ENCODE data around the gene TBX5. TPM values are rescaled to one million over a fixed set of nuclear protein-coding genes. Genes with fewer than 3 reads are reported as not detected.
A peak's percentile ranks its signal among the peaks of the same experiment; 100 is the strongest.

The TBX5 gene
- total and polyA plus RNA-seq, 2 donors (not counting 1 experiment from before 2014, with no cell fraction given) = not detected

- no peaks in the 10 kb centered on the region for H3K36me3 ChIP-seq (replicated peaks in 1 of 2; ENCODE audit: control extremely low read depth in 1 of 2, control insufficient read depth in 1 of 2, extremely low read depth in 1 of 2, insufficient read depth in 2 of 2, low read length in 1 of 2)
- ChIA-PET CTCF (no interaction called here), POLR2A (no interaction called here)
- H3K27me3 ChIP-seq (replicated peaks in 1 of 4; ENCODE audit: control extremely low read depth in 1 of 4, control insufficient read depth in 3 of 4, insufficient read depth in 4 of 4, low read length in 3 of 4) = peaks cover 0 to 74% (median 40%) of the 10 kb centered on the region in 4 experiments
- DNase-seq = peak; percentile 15
- no peak overlapping the region for H2AFZ ChIP-seq (ENCODE audit: insufficient read depth, low read depth, low read length, poor library complexity, severe bottlenecking)
- H3K4me2 ChIP-seq (replicated peaks; ENCODE audit: low read depth, low read length, poor library complexity, severe bottlenecking) = no peak overlapping the region
- Mint-ChIP-seq H3K9me3 (ENCODE audit: insufficient read depth) (no peaks in the 10 kb centered on the region), H3K4me1 (no peaks in the 10 kb centered on the region), H3K27ac (no peak overlapping the region), H3K4me3 (no peak overlapping the region), H3K27me3 (peaks cover 81% of the 10 kb centered on the region)
- no peak for ATAC-seq (ENCODE audit: low read depth)
- H3K27ac ChIP-seq (ENCODE audit: low read length in 2 of 2) = no peak overlapping the region
- H3K4me1 ChIP-seq (ENCODE audit: control insufficient read depth in 2 of 2, insufficient read depth in 2 of 2, low read length in 2 of 2) = no peaks in the 10 kb centered on the region
- no peaks in the 10 kb centered on the region for H4K20me1 ChIP-seq (ENCODE audit: control insufficient read depth, insufficient read depth, low read length, poor library complexity, severe bottlenecking)
- no peaks in the 10 kb centered on the region for H3K79me2 ChIP-seq (ENCODE audit: control insufficient read depth, insufficient read depth, low read length)
- WGBS (ENCODE audit: insufficient coverage) = 17% methylated on average over 44 of the region's 44 CpGs
- no peak for TF ChIP-seq CTCF (IDR thresholded peaks at IDR 0.05)
- no peak for TF ChIP-seq EZH2 (IDR thresholded peaks at IDR 0.05; ENCODE audit: borderline replicate concordance, insufficient read depth, low read depth, low read length, poor library complexity, severe bottlenecking)
- no peak overlapping the region for H3K9ac ChIP-seq (ENCODE audit: low read length)
- H3K9me3 ChIP-seq (ENCODE audit: control extremely low read depth in 1 of 3, control insufficient read depth in 2 of 3, insufficient read depth in 1 of 3, low read length in 2 of 3) = peaks cover 0 to 20% (median 0%) of the 10 kb centered on the region in 3 donors
- intact Hi-C loops (cut with micrococcal nuclease) = no loop called here
- H3K4me3 ChIP-seq (ENCODE audit: control extremely low read depth in 1 of 5, extremely low read depth in 1 of 5, insufficient read depth in 1 of 5, low read depth in 2 of 5, low read length in 4 of 5) = no peak overlapping the region
Measured at GRCh38 chr12:114444422-114445279, 38.7 kb upstream of the TBX5 start.

Measured in B cell (primary cell).